Astrocyte (in vitro differentiated cells and primary cell): Measurements from ENCODE around the gene RNF144A. TPM values are rescaled to one million over a fixed set of nuclear protein-coding genes. Genes with fewer than 3 reads are reported as not detected.

Source experiments
- DNase-seq: peaks from one replicate; pipeline ENCODE4 v3.0.0-alpha.2; 2010; ENCODE audit warnings: low read depth
- FAIRE-seq: peaks from 2 replicates; lab custom pipeline; 2011; peaks lifted over from hg19 to GRCh38; lab: Jason Lieb, UNC
- H2AFZ ChIP-seq: 2 replicates; pipeline ENCODE4 v1.6.0; 2012; ENCODE audit warnings: low read depth, low read length, inconsistent platforms
- H3K27ac ChIP-seq: 2 replicates; pipeline ENCODE4 v1.5.1; 2011; ENCODE audit warnings: low read depth, low read length, inconsistent platforms
- H3K27me3 ChIP-seq: 2 replicates; pipeline ENCODE4 v1.6.0; 2011; ENCODE audit warnings: low read length, inconsistent platforms; ENCODE audit not compliant: insufficient read depth
- H3K36me3 ChIP-seq: 2 replicates; pipeline ENCODE4 v1.5.1; 2011; ENCODE audit warnings: low read length, inconsistent platforms; ENCODE audit not compliant: insufficient read depth
- H3K4me1 ChIP-seq: 2 replicates; pipeline ENCODE4 v1.5.1; 2011; ENCODE audit warnings: low read length, inconsistent platforms; ENCODE audit not compliant: insufficient read depth
- H3K4me2 ChIP-seq: 2 replicates; pipeline ENCODE4 v1.6.0; 2012; ENCODE audit warnings: low read length, inconsistent platforms
- H3K4me3 ChIP-seq: 2 replicates; pipeline ENCODE4 v1.5.1; 2011; ENCODE audit warnings: low read depth, mild to moderate bottlenecking, low read length, inconsistent platforms; ENCODE audit not compliant: insufficient read depth
- H3K79me2 ChIP-seq: 2 replicates; pipeline ENCODE4 v1.6.0; 2012; ENCODE audit warnings: mild to moderate bottlenecking, low read length, inconsistent platforms; ENCODE audit not compliant: insufficient read depth
- H3K9ac ChIP-seq: 2 replicates; pipeline ENCODE4 v1.6.0; 2012; ENCODE audit warnings: mild to moderate bottlenecking, low read length, inconsistent platforms
- H3K9me3 ChIP-seq: 2 replicates; pipeline ENCODE4 v1.5.1; 2012; ENCODE audit warnings: low read depth, mild to moderate bottlenecking, low read length, inconsistent platforms; ENCODE audit not compliant: insufficient read depth
- H4K20me1 ChIP-seq: 2 replicates; pipeline ENCODE4 v1.6.0; 2012; ENCODE audit warnings: low read length, inconsistent platforms; ENCODE audit not compliant: insufficient read depth
- H3K27ac Mint-ChIP-seq: one replicate; pipeline ENCODE4 v1.8.0; 2021; ENCODE audit warnings: mild to moderate bottlenecking, mixed read lengths; ENCODE audit not compliant: unreplicated experiment
- H3K27me3 Mint-ChIP-seq: one replicate; pipeline ENCODE4 v1.8.0; 2021; ENCODE audit warnings: low read depth, mixed read lengths; ENCODE audit not compliant: unreplicated experiment
- H3K36me3 Mint-ChIP-seq: one replicate; pipeline ENCODE4 v1.8.0; 2021; ENCODE audit warnings: low read depth, mixed read lengths; ENCODE audit not compliant: unreplicated experiment
- H3K4me1 Mint-ChIP-seq: one replicate; pipeline ENCODE4 v1.8.0; 2021; ENCODE audit warnings: low read depth, mixed read lengths; ENCODE audit not compliant: unreplicated experiment
- H3K4me3 Mint-ChIP-seq: one replicate; pipeline ENCODE4 v1.8.0; 2021; ENCODE audit warnings: mild to moderate bottlenecking, moderate library complexity, mixed read lengths; ENCODE audit not compliant: unreplicated experiment
- H3K9me3 Mint-ChIP-seq: one replicate; pipeline ENCODE4 v1.8.0; 2021; ENCODE audit warnings: mild to moderate bottlenecking, mixed read lengths; ENCODE audit not compliant: unreplicated experiment
- CTCF ChIP-seq: IDR thresholded peaks from 2 replicates; pipeline ENCODE4 v1.5.1; 2011; ENCODE audit warnings: low read depth, mild to moderate bottlenecking, inconsistent platforms, low read length, moderate library complexity; ENCODE audit not compliant: insufficient read depth
- EZH2 ChIP-seq: IDR thresholded peaks from 2 replicates; pipeline ENCODE4 v1.6.1; 2012; ENCODE audit warnings: mild to moderate bottlenecking, low read length, inconsistent platforms; ENCODE audit not compliant: insufficient read depth
- total RNA-seq: library from RNA; stranded (reverse); gene quantifications from 2 replicates; pipeline ENCODE4 v1.2.1, GENCODE V29; 2021

The RNF144A gene
- total RNA-seq, 1 donor from 2014 or later, result 4.9 TPM

- Mint-ChIP-seq H3K9me3 (peaks cover 13% of the 10 kb centered on the region), H3K4me1 (no peaks in the 10 kb centered on the region), H3K4me3 (no peak overlapping the region), H3K27ac (no peak overlapping the region), H3K27me3 (no peaks in the 10 kb centered on the region), H3K36me3 (peaks cover 13% of the 10 kb centered on the region)
- DNase-seq, result peak; percentile 46
- H3K9me3 ChIP-seq, result peaks cover 4% of the 10 kb centered on the region
- no peak for FAIRE-seq
- no peaks in the 10 kb centered on the region for H3K36me3 ChIP-seq
- no peak overlapping the region for H3K4me3 ChIP-seq
- H3K4me2 ChIP-seq, result peak overlapping the region; percentile 27
- no peak overlapping the region for H2AFZ ChIP-seq
- no peak overlapping the region for H3K27ac ChIP-seq
- no peaks in the 10 kb centered on the region for H3K79me2 ChIP-seq
- no peaks in the 10 kb centered on the region for H3K27me3 ChIP-seq
- H4K20me1 ChIP-seq, result no peaks in the 10 kb centered on the region
- H3K9ac ChIP-seq, result no peak overlapping the region
- TF ChIP-seq EZH2, result no peak
- TF ChIP-seq CTCF, result no peak
- peaks cover 16% of the 10 kb centered on the region for H3K4me1 ChIP-seq
Observed at GRCh38 chr2:6977113-6977741, 60.0 kb downstream of the RNF144A start.

- Histone ChIP-seq H3K27me3 (no peaks in the 10 kb centered on the region), H2AFZ (no peak overlapping the region), H4K20me1 (no peaks in the 10 kb centered on the region), H3K27ac (no peak overlapping the region), H3K79me2 (no peaks in the 10 kb centered on the region), H3K36me3 (no peaks in the 10 kb centered on the region), H3K9ac (no peak overlapping the region), H3K4me2 (peak overlapping the region; percentile 27), H3K4me1 (peaks cover 16% of the 10 kb centered on the region), H3K9me3 (peaks cover 4% of the 10 kb centered on the region), H3K4me3 (no peak overlapping the region)
- Mint-ChIP-seq H3K27me3 (no peaks in the 10 kb centered on the region), H3K4me3 (no peak overlapping the region), H3K27ac (no peak overlapping the region), H3K9me3 (peaks cover 13% of the 10 kb centered on the region), H3K4me1 (no peaks in the 10 kb centered on the region), H3K36me3 (peaks cover 13% of the 10 kb centered on the region)
- FAIRE-seq (no peak), DNase-seq (no peak)
- no peak for TF ChIP-seq EZH2
- TF ChIP-seq CTCF, result no peak
Observed at GRCh38 chr2:6977786-6978185, 60.6 kb downstream of the RNF144A start.

GRCh38 chr2:6978991-6979390 is 61.8 kb downstream of the RNF144A start:
- Mint-ChIP-seq H3K9me3 (peaks cover 13% of the 10 kb centered on the region), H3K4me3 (no peak overlapping the region), H3K27me3 (no peaks in the 10 kb centered on the region), H3K27ac (no peak overlapping the region), H3K4me1 (no peaks in the 10 kb centered on the region), H3K36me3 (peaks cover 13% of the 10 kb centered on the region)
- H3K27ac ChIP-seq, result no peak overlapping the region
- H3K79me2 ChIP-seq, result no peaks in the 10 kb centered on the region
- peaks cover 16% of the 10 kb centered on the region for H3K4me1 ChIP-seq
- H3K9ac ChIP-seq, result no peak overlapping the region
- FAIRE-seq (no peak), DNase-seq (no peak)
- no peak overlapping the region for H2AFZ ChIP-seq
- H4K20me1 ChIP-seq, result no peaks in the 10 kb centered on the region
- no peaks in the 10 kb centered on the region for H3K36me3 ChIP-seq
- no peaks in the 10 kb centered on the region for H3K27me3 ChIP-seq
- H3K4me2 ChIP-seq, result no peak overlapping the region
- no peak for TF ChIP-seq CTCF
- H3K9me3 ChIP-seq, result peaks cover 4% of the 10 kb centered on the region
- H3K4me3 ChIP-seq, result no peak overlapping the region
